Right cardiac atrium (tissue), 5 donors: Measurements from ENCODE around the gene FRMD4A. TPM values are rescaled to one million over a fixed set of nuclear protein-coding genes. Genes with fewer than 3 reads are reported as not detected.
"Not testable (repeated sequence)": the region's sequence is repeated elsewhere in the genome, so short reads cannot be mapped to it uniquely, and the experiment has no call there.

ENCODE experiments used
- ATAC-seq, 2 donors: fragments of 200-7000 bp; cut with Tn5 transposase; one replicate each; pipeline versions ENCODE4 v1.8.0 to v1.9.1; 2020; ENCODE audit warnings: moderate library complexity in 2 of 2, mild to moderate bottlenecking in 1 of 2
- DNase-seq, 3 donors: peaks; one replicate each; pipeline ENCODE4 v3.0.0-alpha.2; 2020
- H3K27ac ChIP-seq: one replicate; pipeline ENCODE4 v1.5.1; 2013; ENCODE audit warnings: mild to moderate bottlenecking, low read length, control low read depth, moderate library complexity
- H3K27me3 ChIP-seq: one replicate; pipeline ENCODE4 v1.6.1; 2013; ENCODE audit not compliant: control insufficient read depth, insufficient read depth
- H3K4me1 ChIP-seq: one replicate; pipeline ENCODE4 v1.6.1; 2013; ENCODE audit warnings: low read length; ENCODE audit not compliant: control insufficient read depth, insufficient read depth
- H3K4me3 ChIP-seq: one replicate; pipeline ENCODE4 v1.5.1; 2013; ENCODE audit warnings: low read length, control low read depth
- H3K9me3 ChIP-seq: one replicate; pipeline ENCODE4 v1.6.1; 2013; ENCODE audit warnings: low read length; ENCODE audit not compliant: control insufficient read depth
- WGBS: extraction: QIAGEN DNeasy Blood & Tissue Kit; methylation state at CpG from one replicate; pipeline ENCODE4 v1.1.7; 2013; 5-methylcytosine and 5-hydroxymethylcytosine counted together
- intact Hi-C, 4 donors: fragments of 100-400 bp; cut with DNase I; formaldehyde crosslinking; loops; one replicate each; pipeline versions ENCODE4 v1.11.0 to v1.14.0; 2022 to 2023
- polyA plus RNA-seq: library from polyadenylated mRNA; stranded (reverse); fragments of 200-250 nt; gene quantifications from one replicate; pipeline ENCODE4 v1.2.3, GENCODE V29; 2013
- total RNA-seq, 4 donors: library from RNA; stranded (reverse); fragmentation: NEBNext Ultra II Directional; extraction: Animal tissue kit (Norgen Biotek cat#: 25700); gene quantifications; one replicate each; pipeline ENCODE4 v1.2.1, GENCODE V29; 2021
- donor health status: healthy with polysubstance abuse.
- donor health status: DM: no; HTN: yes; CAD: no.
- donor health status: DM: no; HTN: no; CAD: no.
- donor health status: DM: no; HTN: yes; CAD: no; lungs with severe emphysema.
- donor health status: DM: yes; HTN: yes; CAD: no.

FRMD4A gene
- total and polyA plus RNA-seq, 5 donors = 14.8 to 30.3 (median 25.1) TPM

DNA sequence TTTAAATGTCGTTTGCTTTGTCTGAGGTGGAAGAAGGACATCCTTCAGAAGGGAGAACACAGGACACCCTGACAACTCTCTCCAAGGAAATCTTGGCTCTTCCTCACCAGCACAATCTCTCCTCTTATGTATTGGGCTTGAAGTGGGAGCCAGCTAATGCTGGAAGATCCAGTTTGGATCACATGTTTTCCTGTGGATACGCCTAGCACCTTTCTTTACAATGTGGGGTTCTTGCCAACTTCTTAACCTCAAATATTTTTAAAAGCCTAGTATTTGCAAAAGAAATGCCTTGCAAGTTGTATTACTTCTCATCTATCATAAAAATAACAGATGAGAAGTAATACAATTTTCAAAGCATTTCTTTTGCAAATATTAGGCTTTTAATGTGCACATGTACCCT is 76.4 kb downstream of the FRMD4A start:
- no peaks in the 10 kb centered on the region for H3K4me1 ChIP-seq
- H3K4me3 ChIP-seq = no peak overlapping the region
- DNase-seq (no peak), ATAC-seq (no peak)
- no peaks in the 10 kb centered on the region for H3K9me3 ChIP-seq
- no peaks in the 10 kb centered on the region for H3K27me3 ChIP-seq
- intact Hi-C loops = no loop called here
- 72% methylated on average over 2 of the region's 2 CpGs for WGBS
- no peak overlapping the region for H3K27ac ChIP-seq

DNA sequence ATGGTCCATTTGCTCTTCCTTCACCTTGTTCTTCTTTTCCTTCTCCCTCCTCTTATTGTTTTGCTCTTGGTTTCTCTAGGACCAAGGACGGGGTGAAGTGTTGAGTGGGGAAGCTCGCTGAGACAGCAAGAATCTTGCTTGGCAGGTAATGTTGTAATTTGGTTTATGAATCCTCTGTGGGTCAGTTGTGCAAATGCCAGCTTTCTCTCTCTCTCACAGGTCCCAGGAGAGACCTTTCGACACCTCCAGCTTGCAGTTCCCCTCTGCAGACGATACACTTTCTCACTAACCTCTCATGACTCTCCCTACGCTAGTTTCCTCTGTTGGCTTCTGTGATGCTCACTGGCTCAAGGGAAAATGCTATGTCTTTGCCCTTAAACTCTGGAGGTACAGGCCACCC is 77.0 kb downstream of the FRMD4A start:
- H3K27me3 ChIP-seq = no peaks in the 10 kb centered on the region
- 61% methylated on average over 5 of the region's 5 CpGs for WGBS
- ATAC-seq (no peak), DNase-seq (no peak)
- no peak overlapping the region for H3K4me3 ChIP-seq
- H3K9me3 ChIP-seq = no peaks in the 10 kb centered on the region
- H3K4me1 ChIP-seq = no peaks in the 10 kb centered on the region
- no peak overlapping the region for H3K27ac ChIP-seq
- intact Hi-C loops = no loop called here

DNA sequence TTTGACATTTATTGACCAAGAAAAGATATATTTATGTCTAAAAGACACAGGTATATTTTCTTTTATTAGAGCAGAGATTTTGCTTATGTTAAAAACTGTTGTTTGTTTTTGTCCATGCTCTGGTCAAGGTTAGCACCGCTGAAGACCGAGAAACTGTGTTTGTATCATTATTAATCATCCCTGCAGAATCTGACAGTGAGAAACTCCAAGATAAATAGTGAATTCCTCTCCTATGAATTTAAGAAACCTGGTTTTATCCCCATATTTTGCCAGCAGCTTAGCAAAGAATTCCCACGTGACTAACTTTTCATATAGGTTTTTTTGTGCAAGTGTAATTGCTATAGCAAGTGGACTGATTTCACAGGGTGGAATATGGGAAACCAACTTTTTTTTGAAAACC is 77.6 kb downstream of the FRMD4A start:
- H3K9me3 ChIP-seq = no peaks in the 10 kb centered on the region
- H3K27me3 ChIP-seq = no peaks in the 10 kb centered on the region
- WGBS = 86% methylated on average over 3 of the region's 3 CpGs
- H3K27ac ChIP-seq = no peak overlapping the region
- H3K4me1 ChIP-seq = no peaks in the 10 kb centered on the region
- no peak for ATAC-seq
- H3K4me3 ChIP-seq = no peak overlapping the region
- intact Hi-C loops = no loop called here
- no peak for DNase-seq

DNA sequence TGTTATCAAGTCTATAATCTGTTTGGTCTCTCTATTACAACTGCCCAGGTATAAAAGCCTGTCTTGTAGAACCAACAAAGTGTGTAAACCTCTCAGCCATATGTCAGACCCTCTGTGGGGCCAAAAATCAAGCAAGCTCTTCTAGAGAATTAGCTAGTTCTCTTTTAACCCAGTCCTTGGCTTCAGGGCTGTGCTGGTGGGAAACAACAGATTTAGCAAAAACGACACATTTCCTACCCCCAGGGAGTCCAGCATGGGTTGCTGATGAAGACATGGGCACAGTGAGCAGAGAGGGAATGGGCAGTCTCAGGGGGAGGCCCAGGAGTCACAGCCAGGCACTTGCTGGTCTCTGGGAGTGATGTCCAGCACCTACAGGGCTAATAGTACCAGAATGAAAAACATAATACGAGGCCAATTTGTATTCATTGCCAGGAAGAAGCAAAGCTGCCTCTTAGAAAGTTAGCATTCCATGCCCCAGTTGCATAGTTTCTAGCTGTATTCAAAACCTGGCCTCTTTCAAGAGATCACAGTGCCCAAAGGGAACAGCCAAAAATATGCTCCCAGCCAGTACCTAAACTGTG is 80.1 kb downstream of the FRMD4A start:
- H3K27ac ChIP-seq = no peak overlapping the region
- intact Hi-C loops = no loop called here
- WGBS = 85% methylated on average over 2 of the region's 2 CpGs

DNA sequence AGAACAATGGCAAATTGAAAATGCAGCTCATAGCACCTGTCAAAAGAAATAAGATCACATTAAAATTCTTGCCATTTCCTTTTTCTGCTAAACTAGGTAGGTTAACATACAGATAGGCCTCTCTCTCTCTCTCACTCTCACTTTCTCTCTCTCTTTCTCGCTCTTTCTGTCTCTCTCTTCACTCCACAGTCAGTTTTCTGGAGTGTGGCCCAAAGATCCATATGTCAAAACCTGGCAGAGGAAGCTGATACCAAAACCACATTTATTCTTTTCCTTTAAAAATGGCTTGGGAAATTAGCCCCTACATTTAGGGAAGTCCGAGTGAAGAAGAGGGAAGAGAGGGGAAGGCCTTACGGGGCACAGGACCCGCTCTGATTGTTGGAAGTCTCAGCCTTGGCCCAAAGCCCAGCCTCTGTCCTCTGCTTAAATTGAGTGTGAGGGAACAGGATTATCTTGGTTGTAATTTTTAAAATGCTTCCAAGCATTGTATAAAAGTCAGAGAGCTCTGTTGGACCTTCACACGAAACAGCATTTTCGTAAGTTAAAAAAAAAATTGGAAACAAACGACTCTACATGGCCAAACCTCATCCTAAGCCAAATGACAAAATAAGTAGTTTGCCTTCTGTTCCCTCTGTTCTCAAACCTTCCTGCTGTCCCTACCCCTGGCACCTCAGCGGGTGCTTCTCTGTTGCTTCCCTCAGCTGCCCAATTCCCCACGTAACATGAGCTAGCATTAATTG is 83.2 kb downstream of the FRMD4A start:
- 25% methylated on average over 9 of the region's 9 CpGs for WGBS
- DNase-seq = peak; percentile 47 to 84 (median 69)
- intact Hi-C loops = no loop called here
- Histone ChIP-seq H3K27me3 (no peaks in the 10 kb centered on the region), H3K9me3 (no peaks in the 10 kb centered on the region), H3K4me1 (no peaks in the 10 kb centered on the region), H3K4me3 (no peak overlapping the region), H3K27ac (no peak overlapping the region)
- peak; percentile 69 to 74 for ATAC-seq

More for the DNA sequence above, 80.1 kb downstream of the FRMD4A start:
- ATAC-seq (no peak), DNase-seq (no peak)
- Histone ChIP-seq H3K9me3 (no peaks in the 10 kb centered on the region), H3K27me3 (no peaks in the 10 kb centered on the region), H3K4me3 (no peak overlapping the region), H3K4me1 (no peaks in the 10 kb centered on the region)

DNA sequence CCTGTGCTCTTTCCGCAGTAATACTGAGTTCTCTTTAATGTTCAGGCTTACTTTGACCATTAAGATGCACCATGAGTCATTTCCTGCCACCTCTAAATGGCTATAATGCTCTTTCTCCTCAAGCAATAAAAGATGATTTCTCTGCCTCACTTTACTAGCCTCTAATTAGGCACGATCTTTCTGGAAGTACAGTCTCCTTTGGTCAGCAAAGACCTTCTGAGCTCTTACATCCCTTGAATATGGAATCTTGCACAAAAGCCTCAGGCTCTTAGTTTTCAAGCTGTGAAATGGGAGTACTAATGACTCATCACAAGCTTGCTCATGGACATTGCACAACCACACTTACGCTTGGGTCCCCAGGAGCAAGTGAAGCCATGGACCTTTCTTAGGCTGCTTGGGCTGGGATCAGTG is 85.9 kb downstream of the FRMD4A start:
- H3K4me1 ChIP-seq = no peaks in the 10 kb centered on the region
- intact Hi-C loops = no loop called here
- ATAC-seq = no peak
- no peaks in the 10 kb centered on the region for H3K9me3 ChIP-seq
- peaks cover 2% of the 10 kb centered on the region for H3K27me3 ChIP-seq
- no peak overlapping the region for H3K27ac ChIP-seq
- 89% methylated on average over 3 of the region's 3 CpGs for WGBS
- H3K4me3 ChIP-seq = no peak overlapping the region
- no peak for DNase-seq

DNA sequence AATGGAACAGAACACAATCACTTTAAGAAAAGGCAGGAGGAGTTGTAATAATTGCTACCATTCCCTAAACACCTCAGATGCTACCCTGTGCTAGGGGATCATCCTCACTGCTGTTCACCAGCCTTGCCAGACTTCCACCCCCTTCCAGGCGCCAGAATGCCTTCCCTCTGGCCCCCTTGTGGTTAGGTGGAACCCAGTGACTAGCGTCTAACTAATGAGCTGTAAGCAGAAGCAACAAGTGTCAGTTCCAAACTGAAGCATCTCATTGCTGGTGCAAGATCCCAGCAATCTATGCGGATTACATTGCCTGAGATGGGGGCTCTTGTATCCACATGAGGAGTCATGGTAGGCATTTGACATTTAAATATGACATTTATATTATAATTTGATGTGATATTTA is 86.6 kb downstream of the FRMD4A start:
- intact Hi-C loops = no loop called here
- no peak for DNase-seq
- Histone ChIP-seq H3K27me3 (peaks cover 2% of the 10 kb centered on the region), H3K27ac (no peak overlapping the region), H3K4me1 (no peaks in the 10 kb centered on the region), H3K9me3 (no peaks in the 10 kb centered on the region), H3K4me3 (no peak overlapping the region)
- 54% methylated on average over 3 of the region's 3 CpGs for WGBS
- no peak for ATAC-seq

DNA sequence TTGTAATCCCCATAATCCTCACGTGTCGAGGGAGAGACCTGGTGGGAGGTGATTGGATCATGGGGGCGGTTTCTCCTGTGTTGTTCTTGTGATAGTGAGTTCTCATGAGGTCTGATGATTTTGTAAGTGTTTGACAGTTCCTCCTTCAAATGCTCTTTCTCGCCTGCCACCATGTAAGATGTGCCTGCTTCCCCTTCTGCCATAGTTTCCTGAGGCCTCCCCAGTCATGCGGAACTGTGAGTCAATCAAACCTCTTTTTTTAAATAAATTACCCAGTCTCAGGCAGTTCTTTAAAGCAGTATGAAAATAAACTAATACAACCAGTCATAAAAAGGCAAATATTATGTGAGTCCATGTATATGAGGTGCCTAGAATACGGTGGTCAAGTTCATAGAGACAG is 87.5 kb downstream of the FRMD4A start:
- ATAC-seq (no peak), DNase-seq (no peak)
- 92% methylated on average over 6 of the region's 6 CpGs for WGBS
- Histone ChIP-seq H3K4me1 (no peaks in the 10 kb centered on the region), H3K9me3 (no peaks in the 10 kb centered on the region), H3K4me3 (no peak overlapping the region), H3K27me3 (peaks cover 2% of the 10 kb centered on the region), H3K27ac (no peak overlapping the region)
- intact Hi-C loops = no loop called here

DNA sequence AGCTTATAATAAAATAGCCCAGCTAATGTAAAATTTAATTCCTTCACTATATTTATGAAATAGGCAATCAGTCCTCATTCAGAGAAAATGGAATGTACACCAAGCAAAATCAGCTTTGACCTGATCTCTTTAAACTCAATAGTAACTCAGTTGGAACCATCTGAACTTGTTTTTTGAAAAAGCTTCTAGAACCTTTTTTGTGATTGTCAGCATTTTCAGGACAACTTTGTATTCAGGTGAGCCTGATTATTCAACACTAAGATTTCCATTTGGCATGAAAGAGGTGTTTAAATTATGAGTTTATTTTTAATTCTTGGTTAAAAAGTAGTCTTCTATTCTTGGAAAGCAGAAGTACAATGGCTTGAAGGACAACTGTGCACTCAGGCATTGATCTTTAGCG is 89.5 kb downstream of the FRMD4A start:
- H3K4me1 ChIP-seq = no peaks in the 10 kb centered on the region
- ATAC-seq (no peak), DNase-seq (no peak)
- H3K9me3 ChIP-seq = no peaks in the 10 kb centered on the region
- H3K27me3 ChIP-seq = peaks cover 2% of the 10 kb centered on the region
- 92% methylated on average over 1 of the region's 1 CpG for WGBS
- intact Hi-C loops = no loop called here
- no peak overlapping the region for H3K27ac ChIP-seq
- H3K4me3 ChIP-seq = no peak overlapping the region

DNA sequence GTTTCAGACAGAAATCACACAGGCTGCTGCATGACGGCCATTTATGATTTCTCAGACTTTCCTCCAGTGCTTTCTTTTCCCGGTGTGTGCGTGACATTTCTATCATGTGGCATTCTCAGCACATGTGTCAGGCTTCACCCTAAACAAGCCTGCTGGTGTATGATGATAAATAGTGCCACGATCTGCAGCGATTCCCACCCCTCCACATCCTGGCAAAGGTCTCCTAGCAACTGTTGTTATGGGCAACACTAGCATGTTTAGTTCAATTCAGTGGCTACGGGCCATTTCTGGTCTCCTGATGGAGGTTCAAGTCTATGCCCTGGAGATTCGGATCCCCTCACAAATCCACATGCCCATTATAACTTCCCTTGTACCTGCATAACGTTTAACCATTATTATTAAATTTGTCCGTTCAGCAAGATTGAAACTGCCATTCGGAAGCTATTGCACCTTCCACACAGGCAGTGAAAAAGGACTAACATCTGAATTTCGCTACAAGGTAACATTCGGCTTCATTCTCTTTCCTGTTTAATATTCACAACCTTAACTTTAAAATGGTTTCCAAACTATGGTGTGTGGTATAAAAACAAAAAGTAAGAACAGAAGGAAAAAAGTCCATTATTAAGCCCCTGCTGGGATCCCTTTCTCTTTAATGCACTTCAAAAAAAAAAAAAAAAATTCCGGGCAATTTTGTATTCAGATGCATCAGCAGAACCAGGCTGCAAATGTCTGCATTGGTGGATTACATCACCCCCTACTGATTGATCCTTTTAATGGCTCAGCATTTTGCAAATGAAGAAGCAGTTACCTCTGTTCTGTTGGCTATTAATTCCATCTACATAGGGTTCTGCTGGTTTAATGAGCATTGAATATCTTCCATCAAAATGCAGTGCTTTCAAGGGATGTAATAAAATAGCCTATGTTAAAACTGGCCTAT is 90.2 kb downstream of the FRMD4A start:
- Histone ChIP-seq H3K4me1 (no peaks in the 10 kb centered on the region), H3K27ac (no peak overlapping the region), H3K9me3 (no peaks in the 10 kb centered on the region), H3K4me3 (no peak overlapping the region), H3K27me3 (peaks cover 2% of the 10 kb centered on the region)
- ATAC-seq (no peak), DNase-seq (no peak)
- 44% methylated on average over 13 of the region's 13 CpGs for WGBS
- intact Hi-C loops = no loop called here

DNA sequence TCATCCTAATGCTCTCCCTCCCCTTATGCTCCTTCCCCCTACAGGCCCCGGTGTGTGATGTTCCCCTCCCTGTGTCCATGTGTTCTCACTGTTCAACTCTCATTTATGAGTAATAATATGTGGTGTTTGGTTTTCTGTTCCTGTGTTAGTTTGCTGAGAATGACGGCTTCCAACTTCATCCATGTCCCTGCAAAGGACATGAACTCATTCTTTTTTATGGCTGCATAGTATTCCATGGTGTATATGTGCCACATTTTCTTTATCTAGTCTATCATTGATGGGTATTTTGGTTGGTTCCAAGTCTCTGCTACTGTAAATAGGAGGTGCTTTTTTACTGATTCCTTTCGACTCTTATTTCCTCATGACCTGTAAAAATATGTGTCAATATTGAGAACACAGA is 92.1 kb downstream of the FRMD4A start:
- H3K27me3 ChIP-seq, ATAC-seq, H3K4me3 ChIP-seq, H3K9me3 ChIP-seq, H3K27ac ChIP-seq, H3K4me1 ChIP-seq, intact Hi-C loops, DNase-seq: not testable (repeated sequence)
- WGBS = 93% methylated on average over 3 of the region's 3 CpGs
